Measurements from ENCODE around the gene PYGO2. TPM values are rescaled to one million over a fixed set of nuclear protein-coding genes. Genes with fewer than 3 reads are reported as not detected.

PYGO2 gene
- total RNA-seq, 4 donors from 2014 or later = 20.2 to 35.3 (median 27.7) TPM

DNA sequence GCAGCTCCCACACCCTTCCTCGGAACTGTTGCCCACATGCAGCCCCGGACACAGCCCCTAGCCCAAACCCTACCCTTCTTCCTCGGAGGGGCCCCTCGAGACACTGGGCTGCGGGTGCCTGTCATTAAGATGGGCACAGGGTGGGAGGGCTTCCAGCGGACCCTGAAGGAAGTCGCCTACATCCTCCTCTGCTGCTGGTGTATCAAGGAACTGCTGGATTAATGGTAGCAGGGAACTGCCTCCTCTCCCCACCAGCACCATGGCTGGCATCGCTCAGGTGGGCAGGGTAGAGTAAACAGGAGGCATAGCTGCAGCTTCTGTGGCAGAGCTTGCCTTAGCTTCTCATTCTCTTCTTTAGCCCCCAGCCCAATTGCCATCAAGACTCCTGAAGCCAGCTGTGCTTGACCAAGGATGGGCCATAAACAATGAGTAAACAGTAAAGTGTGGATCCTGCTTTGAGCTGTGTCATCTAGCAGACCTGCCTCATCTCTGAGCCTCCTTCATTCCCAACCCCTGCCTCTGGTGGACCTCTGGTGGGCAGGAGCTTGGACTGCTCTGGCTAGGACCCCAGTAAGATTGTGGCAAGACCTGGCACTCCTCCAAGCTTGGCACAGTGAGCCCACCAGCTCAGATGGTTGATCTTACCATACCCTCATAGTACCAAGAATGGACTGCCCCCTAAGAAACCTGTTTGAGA lies 32.1 kb upstream of the PYGO2 start, which contains the start of gene LENEP:
LENEP (plus strand) TSS at position 15 of the 697 bp plus-strand sequence; CDS start at position 37, 22 bp downstream.
- Histone ChIP-seq H3K4me3 (no peak within 1 kb of the TSS), H3K27me3 (no peaks in the 10 kb centered on the region), H3K4me1 (peaks cover under 1 to 22% (median 17%) of the 10 kb centered on the region in 4 donors), H3K36me3 (peaks cover 7 to 44% (median 40%) of the 10 kb centered on the region in 4 donors), H3K9me3 (no peaks in the 10 kb centered on the region), H3K27ac (replicated peaks in 1 of 4) (no peak within 1 kb of the TSS)
- intact Hi-C loops (cut with DNase I) = no loop called here
- WGBS = 100% methylated on average over 1 of the region's 8 CpGs
- no peak for TF ChIP-seq POLR2A (IDR thresholded peaks at IDR 0.05; ENCODE audit: low read depth)
- TF ChIP-seq POLR2AphosphoS5 (IDR thresholded peaks at IDR 0.05) = no peak
- TF ChIP-seq EP300 (IDR thresholded peaks at IDR 0.05) = no peak
- TF ChIP-seq, protein P1, sequence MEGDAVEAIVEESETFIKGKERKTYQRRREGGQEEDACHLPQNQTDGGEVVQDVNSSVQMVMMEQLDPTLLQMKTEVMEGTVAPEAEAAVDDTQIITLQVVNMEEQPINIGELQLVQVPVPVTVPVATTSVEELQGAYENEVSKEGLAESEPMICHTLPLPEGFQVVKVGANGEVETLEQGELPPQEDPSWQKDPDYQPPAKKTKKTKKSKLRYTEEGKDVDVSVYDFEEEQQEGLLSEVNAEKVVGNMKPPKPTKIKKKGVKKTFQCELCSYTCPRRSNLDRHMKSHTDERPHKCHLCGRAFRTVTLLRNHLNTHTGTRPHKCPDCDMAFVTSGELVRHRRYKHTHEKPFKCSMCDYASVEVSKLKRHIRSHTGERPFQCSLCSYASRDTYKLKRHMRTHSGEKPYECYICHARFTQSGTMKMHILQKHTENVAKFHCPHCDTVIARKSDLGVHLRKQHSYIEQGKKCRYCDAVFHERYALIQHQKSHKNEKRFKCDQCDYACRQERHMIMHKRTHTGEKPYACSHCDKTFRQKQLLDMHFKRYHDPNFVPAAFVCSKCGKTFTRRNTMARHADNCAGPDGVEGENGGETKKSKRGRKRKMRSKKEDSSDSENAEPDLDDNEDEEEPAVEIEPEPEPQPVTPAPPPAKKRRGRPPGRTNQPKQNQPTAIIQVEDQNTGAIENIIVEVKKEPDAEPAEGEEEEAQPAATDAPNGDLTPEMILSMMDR (IDR thresholded peaks at IDR 0.05) = no peak
- DNase-seq (ENCODE audit: extremely low spot score) = no peak

DNA sequence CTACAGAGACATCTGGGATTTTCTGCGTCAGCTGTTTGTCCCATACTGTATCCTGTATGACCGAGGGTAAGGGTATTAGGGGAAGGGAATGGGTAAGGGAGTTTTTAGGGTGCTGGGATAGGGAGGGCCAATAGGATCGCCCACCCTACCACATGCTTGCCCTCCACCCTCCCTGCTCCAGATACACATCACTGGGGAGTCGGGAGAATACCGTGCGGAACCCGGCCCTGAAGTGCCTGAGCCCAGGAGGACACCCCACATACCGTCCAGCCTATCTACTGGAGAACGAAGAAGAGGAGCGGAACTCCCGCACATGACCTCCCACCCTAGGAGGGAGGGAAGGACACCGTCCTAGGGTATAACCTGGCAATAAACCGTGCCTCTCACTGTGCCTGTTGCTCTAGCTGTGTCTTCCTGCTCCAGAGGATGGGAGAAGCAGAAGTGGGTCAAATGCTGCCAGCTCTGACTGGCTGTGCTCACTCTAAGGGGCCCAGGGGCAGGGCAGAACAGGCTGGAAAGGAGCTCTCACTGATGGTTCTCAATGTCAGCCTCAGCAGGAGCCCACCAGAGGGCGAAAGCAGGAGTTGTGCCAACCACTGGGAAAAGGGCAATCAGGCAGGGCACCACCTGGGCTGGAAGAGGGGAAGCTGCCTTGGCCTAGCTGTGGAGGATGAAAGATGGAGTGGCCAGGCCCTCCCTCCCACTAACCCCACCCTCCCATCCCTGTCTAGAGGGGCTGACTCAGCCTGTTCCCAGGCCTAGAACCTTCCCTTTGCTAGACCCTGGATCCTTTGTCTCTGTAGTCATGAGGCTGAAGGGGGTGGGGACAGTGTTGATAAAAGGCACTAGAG lies 31.4 kb upstream of the PYGO2 start:
- DNase-seq (ENCODE audit: extremely low spot score) = no peak
- 85% methylated on average over 12 of the region's 14 CpGs for WGBS

GRCh38 chr1:154990276-154990675 lies 28.7 kb upstream of the PYGO2 start:
- Histone ChIP-seq H3K27me3 (no peaks in the 10 kb centered on the region), H3K4me1 (peaks cover 0 to 18% (median 10%) of the 10 kb centered on the region in 4 donors), H3K27ac (replicated peaks in 1 of 4) (no peak overlapping the region), H3K36me3 (peaks cover 7 to 66% (median 60%) of the 10 kb centered on the region in 4 donors), H3K4me3 (no peak overlapping the region), H3K9me3 (no peaks in the 10 kb centered on the region)
- TF ChIP-seq EP300 (IDR thresholded peaks at IDR 0.05) (no peak), POLR2AphosphoS5 (IDR thresholded peaks at IDR 0.05) (no peak), POLR2A (IDR thresholded peaks at IDR 0.05; ENCODE audit: low read depth) (no peak)
- TF ChIP-seq, protein P1 (IDR thresholded peaks at IDR 0.05) = no peak
- intact Hi-C loops (cut with DNase I) = no loop called here
- DNase-seq (ENCODE audit: extremely low spot score) = no peak
- 90% methylated on average over 8 of the region's 8 CpGs for WGBS

More for the DNA sequence above, 31.4 kb upstream of the PYGO2 start:
- no peak overlapping the region for H3K27ac ChIP-seq (replicated peaks in 1 of 4)
- intact Hi-C loops (cut with DNase I) = no loop called here
- peaks cover 7 to 52% (median 48%) of the 10 kb centered on the region in 4 donors for H3K36me3 ChIP-seq
- no peaks in the 10 kb centered on the region for H3K27me3 ChIP-seq
- TF ChIP-seq POLR2A (IDR thresholded peaks at IDR 0.05; ENCODE audit: low read depth) (no peak), POLR2AphosphoS5 (IDR thresholded peaks at IDR 0.05) (no peak), EP300 (IDR thresholded peaks at IDR 0.05) (no peak)
- TF ChIP-seq, protein P1 (IDR thresholded peaks at IDR 0.05) = no peak
- H3K4me3 ChIP-seq = no peak overlapping the region
- H3K4me1 ChIP-seq = peaks cover 0 to 22% (median 14%) of the 10 kb centered on the region in 4 donors
- H3K9me3 ChIP-seq = no peaks in the 10 kb centered on the region

GRCh38 chr1:154989195-154989860 lies 27.7 kb upstream of the PYGO2 start:
- no peaks in the 10 kb centered on the region for H3K9me3 ChIP-seq
- peaks cover 3 to 23% (median 12%) of the 10 kb centered on the region in 4 donors for H3K4me1 ChIP-seq
- H3K27ac ChIP-seq (replicated peaks in 1 of 4) = no peak overlapping the region
- no peak for DNase-seq (ENCODE audit: extremely low spot score)
- peaks cover 7 to 66% (median 60%) of the 10 kb centered on the region in 4 donors for H3K36me3 ChIP-seq
- WGBS = 83% methylated on average over 3 of the region's 3 CpGs
- intact Hi-C loops (cut with DNase I) = no loop called here
- no peak for TF ChIP-seq POLR2A (IDR thresholded peaks at IDR 0.05; ENCODE audit: low read depth)
- TF ChIP-seq, protein P1 (IDR thresholded peaks at IDR 0.05) = no peak
- no peak for TF ChIP-seq POLR2AphosphoS5 (IDR thresholded peaks at IDR 0.05)
- TF ChIP-seq EP300 (IDR thresholded peaks at IDR 0.05) = no peak
- H3K4me3 ChIP-seq = no peak overlapping the region
- H3K27me3 ChIP-seq = no peaks in the 10 kb centered on the region

Measured in esophagus muscularis mucosa (tissue), 4 donors.